GM10266 (cell line): Measurements from ENCODE around the gene RGS12.

Experiments
- DNase-seq: peaks from one replicate; pipeline ENCODE4 v3.0.0; 2012; ENCODE audit errors: extremely low spot score
- TF ChIP-seq, protein P1 (sequence below): IDR thresholded peaks from 2 replicates; pipeline ENCODE4 v1.5.1; 2012; ENCODE audit warnings: mild to moderate bottlenecking, low read depth; ENCODE audit not compliant: control insufficient read depth, insufficient read depth; ENCODE audit errors: missing control alignments

The RGS12 gene

DNA sequence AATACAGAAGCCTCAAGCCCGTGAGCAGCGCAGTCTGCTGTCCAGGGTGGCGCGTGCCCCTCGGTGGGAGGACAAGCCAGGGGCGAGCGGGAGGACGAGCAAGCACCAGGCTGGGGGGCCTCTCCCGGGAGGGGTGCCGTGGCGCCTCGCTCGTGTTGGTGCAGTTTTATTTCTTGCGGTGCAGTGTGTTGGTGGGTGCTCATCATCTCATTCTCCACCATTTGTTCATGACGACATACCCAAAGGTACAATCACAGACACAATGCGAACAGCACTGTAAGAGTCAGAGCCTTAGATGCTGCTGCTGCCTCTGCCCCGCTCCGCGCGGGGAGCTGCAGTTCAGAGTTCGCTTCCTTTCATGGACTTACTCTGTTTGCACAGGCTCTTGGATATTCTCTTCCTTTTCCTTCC lies 30.3 kb downstream of the RGS12 start:
- TF ChIP-seq, protein P1, sequence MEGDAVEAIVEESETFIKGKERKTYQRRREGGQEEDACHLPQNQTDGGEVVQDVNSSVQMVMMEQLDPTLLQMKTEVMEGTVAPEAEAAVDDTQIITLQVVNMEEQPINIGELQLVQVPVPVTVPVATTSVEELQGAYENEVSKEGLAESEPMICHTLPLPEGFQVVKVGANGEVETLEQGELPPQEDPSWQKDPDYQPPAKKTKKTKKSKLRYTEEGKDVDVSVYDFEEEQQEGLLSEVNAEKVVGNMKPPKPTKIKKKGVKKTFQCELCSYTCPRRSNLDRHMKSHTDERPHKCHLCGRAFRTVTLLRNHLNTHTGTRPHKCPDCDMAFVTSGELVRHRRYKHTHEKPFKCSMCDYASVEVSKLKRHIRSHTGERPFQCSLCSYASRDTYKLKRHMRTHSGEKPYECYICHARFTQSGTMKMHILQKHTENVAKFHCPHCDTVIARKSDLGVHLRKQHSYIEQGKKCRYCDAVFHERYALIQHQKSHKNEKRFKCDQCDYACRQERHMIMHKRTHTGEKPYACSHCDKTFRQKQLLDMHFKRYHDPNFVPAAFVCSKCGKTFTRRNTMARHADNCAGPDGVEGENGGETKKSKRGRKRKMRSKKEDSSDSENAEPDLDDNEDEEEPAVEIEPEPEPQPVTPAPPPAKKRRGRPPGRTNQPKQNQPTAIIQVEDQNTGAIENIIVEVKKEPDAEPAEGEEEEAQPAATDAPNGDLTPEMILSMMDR, result no peak
- DNase-seq, result no peak

DNA sequence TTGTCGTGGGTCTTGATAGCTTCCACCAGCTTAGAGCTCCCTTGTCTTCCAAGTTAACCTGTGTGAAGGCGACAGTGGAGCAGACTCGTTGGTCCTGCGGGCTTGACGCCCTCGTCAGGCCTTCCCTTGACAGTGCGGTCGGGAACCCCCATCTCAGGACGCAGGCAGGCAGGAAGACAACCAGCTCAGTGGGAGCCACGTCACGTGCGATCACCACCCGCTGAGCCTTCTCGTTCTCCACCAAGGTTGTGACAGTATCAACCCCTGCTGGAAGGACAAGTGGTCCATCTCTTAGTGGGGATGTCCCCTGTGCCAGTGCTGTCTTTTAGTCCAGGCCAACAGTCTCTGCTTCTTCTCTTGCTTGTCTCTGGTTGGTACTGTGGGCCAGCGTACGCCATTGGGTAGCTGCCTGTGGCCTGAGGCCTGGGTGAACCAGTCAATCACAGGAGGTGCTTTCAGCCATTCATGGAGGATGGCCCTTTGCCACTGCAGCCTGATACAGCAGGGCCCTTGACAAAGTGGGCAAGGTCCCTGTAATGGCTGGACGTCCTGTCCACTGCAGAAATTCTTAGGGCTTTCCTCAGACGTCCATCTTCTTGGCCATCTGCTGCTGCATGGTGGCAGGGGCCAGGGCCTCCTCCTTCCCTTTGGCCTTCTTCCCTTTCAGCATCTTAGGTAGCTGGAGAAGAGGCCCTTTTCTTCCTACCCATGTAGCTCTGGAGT lies 31.4 kb downstream of the RGS12 start:
- DNase-seq, result no peak
- TF ChIP-seq, protein P1, result no peak

DNA sequence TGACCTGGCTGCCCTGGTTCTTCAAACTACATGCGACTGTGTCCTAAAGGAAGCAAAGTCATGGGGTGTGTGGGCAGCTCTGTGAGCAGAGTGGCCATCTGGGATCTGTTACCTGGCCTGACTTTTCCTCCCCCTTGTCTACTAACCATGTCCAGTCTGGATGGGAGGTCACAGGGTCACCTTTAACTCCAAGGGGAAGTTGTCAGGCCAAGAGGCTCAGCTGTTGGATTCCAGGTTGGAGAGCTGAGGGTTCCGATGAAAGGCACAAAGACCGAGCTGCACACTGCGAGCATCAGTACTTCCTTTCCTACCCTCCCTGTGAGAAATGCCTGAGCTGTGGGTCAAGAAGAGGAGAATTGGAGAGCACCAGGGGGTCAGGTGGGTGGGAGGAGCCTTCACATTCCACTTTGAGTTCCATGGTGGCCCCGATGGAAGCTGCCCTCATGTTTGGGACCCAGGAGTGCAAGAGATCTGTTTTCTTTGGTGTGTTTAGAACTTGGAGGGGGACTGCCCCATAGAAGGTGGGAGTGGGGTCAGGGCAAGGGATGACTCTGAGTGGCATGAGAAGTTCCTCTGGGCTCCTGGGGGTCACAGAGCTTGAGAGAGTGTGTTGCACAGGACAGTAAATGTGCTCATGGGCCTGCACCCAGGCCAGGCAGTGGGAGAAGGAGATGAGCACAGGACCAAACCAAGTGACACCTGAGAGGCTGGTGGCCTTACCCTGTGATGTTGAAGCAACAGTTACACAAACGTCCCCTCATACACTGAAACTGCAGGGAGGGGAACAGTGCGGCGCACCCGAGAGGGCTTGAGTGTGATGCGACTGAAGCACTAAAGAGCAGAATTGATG lies 36.2 kb downstream of the RGS12 start:
- DNase-seq, result no peak
- TF ChIP-seq, protein P1, result no peak

DNA sequence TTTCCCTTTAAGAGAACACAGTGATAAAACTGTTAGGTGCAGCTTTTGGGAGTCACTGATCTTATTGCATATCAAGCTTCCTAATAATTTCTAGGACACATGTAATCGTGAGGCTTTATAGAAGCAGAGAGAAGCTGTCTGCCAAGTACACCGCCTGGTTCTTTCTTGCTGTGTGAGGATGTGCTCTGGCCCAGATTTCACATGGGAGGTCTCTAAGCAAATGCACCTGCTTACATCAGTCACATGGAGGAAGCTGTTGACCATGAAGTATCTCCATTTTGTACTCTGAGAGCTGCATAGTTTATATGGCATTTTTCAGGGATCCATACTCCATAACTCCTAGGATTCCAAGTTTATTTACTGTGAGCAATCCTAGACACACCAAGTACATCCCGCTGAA lies 37.1 kb downstream of the RGS12 start:
- no peak for DNase-seq
- TF ChIP-seq, protein P1, result no peak

DNA sequence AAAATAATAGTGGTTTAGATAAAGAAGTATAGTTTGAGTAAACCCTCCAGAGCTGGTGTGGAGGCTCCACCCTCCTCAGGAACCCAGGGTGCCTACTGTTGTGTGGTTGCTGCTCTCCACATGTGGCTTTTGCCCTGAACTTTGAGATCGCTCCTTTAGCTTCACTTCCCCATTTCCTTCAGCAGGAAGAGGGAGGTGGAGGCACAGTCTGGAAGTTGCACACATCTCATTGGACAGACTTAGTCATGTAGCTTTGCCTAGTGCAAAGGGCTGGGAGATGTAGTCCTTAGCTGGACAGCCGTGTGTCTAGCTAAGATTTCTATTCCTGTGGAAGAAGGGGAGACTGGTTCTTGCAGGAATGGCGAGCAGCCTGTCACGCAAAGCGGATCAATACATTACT lies 37.9 kb downstream of the RGS12 start:
- TF ChIP-seq, protein P1, result no peak

DNA sequence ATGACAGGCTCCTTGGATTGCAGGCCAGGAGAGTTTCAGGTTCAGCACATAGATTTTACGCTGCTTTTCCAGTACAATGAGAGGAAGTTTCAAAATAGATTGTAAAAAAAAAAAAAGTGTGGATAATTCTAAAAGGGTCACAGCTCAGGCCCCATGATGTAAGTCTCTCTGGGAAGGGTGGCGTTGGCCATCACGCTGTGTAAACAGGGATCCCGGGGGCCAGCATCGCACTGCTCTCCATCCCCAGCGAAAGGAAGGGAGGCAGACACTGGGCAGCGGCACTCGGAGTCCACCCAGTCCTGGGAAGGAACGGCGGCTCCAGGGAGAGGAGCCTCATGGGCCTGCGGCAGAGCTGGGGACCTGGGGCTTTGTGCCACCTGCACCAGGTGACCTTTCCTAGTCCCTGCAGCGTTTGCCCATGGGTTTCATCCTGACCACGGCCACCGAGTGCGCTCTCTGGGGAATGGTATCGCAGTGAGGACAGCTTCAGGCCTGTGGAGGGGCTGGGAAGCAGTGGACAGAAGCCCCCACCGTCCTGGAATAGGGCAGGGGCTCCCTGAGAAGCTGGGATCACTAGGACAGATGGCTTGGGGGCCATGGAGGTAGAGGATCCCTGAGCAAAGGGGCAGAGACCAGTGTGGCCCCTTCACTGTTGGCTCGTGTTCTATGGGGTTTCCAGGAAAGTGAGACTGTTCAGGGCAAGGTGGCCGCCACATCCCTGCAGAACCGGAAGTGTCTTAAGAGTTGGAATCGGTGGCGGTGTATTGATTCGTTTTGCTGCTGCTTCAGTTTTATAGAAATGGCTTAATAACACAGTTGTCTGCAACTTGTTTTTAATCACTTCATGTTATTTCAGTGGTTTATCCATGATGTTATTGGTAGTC lies 38.9 kb downstream of the RGS12 start:
- no peak for DNase-seq
- TF ChIP-seq, protein P1, result no peak

More for the DNA sequence above, 37.9 kb downstream of the RGS12 start:
- no peak for DNase-seq
